Neural cell (in vitro differentiated cells): ENCODE data around the gene CAVIN1. TPM values are rescaled to one million over a fixed set of nuclear protein-coding genes. Genes with fewer than 3 reads are reported as not detected.

Source experiments
- H2AFZ ChIP-seq: fragments of 200-600, 300-800 bp; sonication (generic), shearing (Covaris generic); 2 replicates; pipeline ENCODE4 v1.6.0; 2014; ENCODE audit warnings: low read depth, mild to moderate bottlenecking, antibody characterized with exemption, low read length, moderate library complexity
- H3F3A ChIP-seq: fragments of 200-600 bp; shearing (Covaris generic); 2 replicates; pipeline ENCODE4 v1.6.1; 2016; ENCODE audit warnings: mild to moderate bottlenecking, moderate library complexity, mixed read lengths, antibody characterized with exemption, low read length; ENCODE audit not compliant: insufficient read depth, poor library complexity, severe bottlenecking
- H3K27ac ChIP-seq: fragments of 200-600, 300-800 bp; sonication (generic), shearing (Covaris generic); 2 replicates; pipeline ENCODE4 v1.5.1; 2014; ENCODE audit warnings: mild to moderate bottlenecking, low read length, moderate library complexity
- H3K27me3 ChIP-seq: fragments of 300-800, 200-600 bp; sonication (generic), shearing (Covaris generic); 2 replicates; pipeline ENCODE4 v1.6.0; 2014; ENCODE audit warnings: mild to moderate bottlenecking, low read depth, low read length, moderate library complexity; ENCODE audit not compliant: insufficient read depth
- H3K36me3 ChIP-seq: fragments of 300-800, 200-600 bp; sonication (generic), shearing (Covaris generic); 2 replicates; pipeline ENCODE4 v1.5.1; 2014; ENCODE audit warnings: mild to moderate bottlenecking, antibody characterized with exemption, low read length, moderate library complexity; ENCODE audit not compliant: insufficient read depth
- H3K4me2 ChIP-seq: fragments of 300-800, 200-600 bp; sonication (generic), shearing (Covaris generic); 2 replicates; pipeline ENCODE4 v1.6.0; 2014; ENCODE audit warnings: mild to moderate bottlenecking, low read length
- H3K4me3 ChIP-seq: fragments of 300-800, 200-600 bp; sonication (generic), shearing (Covaris generic); 2 replicates; pipeline ENCODE4 v1.5.1; 2014; ENCODE audit warnings: mild to moderate bottlenecking, low read length, moderate library complexity
- H3K79me2 ChIP-seq: fragments of 200-600 bp; shearing (Covaris generic); replicated peaks from 2 replicates; pipeline ENCODE4 v1.6.0; 2014; ENCODE audit warnings: mild to moderate bottlenecking, low read length, moderate library complexity; ENCODE audit not compliant: insufficient read depth
- H3K9ac ChIP-seq: fragments of 300-800, 200-600 bp; sonication (generic), shearing (Covaris generic); 2 replicates; pipeline ENCODE4 v1.6.1; 2016; ENCODE audit warnings: mild to moderate bottlenecking, low read length, mixed read lengths
- H3K9me2 ChIP-seq: fragments of 200-600 bp; shearing (Covaris generic); 2 replicates; pipeline ENCODE4 v1.6.1; 2016; ENCODE audit warnings: mild to moderate bottlenecking, low read length, mixed read lengths; ENCODE audit not compliant: insufficient read depth
- H3K9me3 ChIP-seq: fragments of 200-600, 300-800 bp; sonication (generic), shearing (Covaris generic); 2 replicates; pipeline ENCODE4 v1.6.1; 2016; ENCODE audit warnings: mild to moderate bottlenecking, mixed run types, low read length, moderate library complexity, mixed read lengths
- H4K20me1 ChIP-seq: fragments of 200-600 bp; shearing (Covaris generic); 2 replicates; pipeline ENCODE4 v1.6.1; 2016; ENCODE audit warnings: mild to moderate bottlenecking, mixed run types; ENCODE audit not compliant: insufficient read depth
- EP300 ChIP-seq: fragments of 450-650 bp; conservative IDR thresholded peaks from 2 replicates; pipeline ENCODE4 v1.6.1; 2014; ENCODE audit warnings: antibody characterized with exemption, mild to moderate bottlenecking, moderate library complexity; ENCODE audit not compliant: poor library complexity, severe bottlenecking
- EZH2 ChIP-seq: fragments of 200-600, 300-800 bp; shearing (Covaris generic), sonication (generic); IDR thresholded peaks from 2 replicates; pipeline ENCODE4 v1.6.1; 2014; ENCODE audit warnings: antibody characterized with exemption, low read length, borderline replicate concordance, mild to moderate bottlenecking; ENCODE audit not compliant: insufficient read depth, poor library complexity, severe bottlenecking
- MXI1 ChIP-seq: fragments of 450-650 bp; conservative IDR thresholded peaks from 2 replicates; pipeline ENCODE4 v1.6.1; 2014; ENCODE audit warnings: antibody characterized with exemption, mild to moderate bottlenecking; ENCODE audit not compliant: poor library complexity, severe bottlenecking
- POLR2AphosphoS5 ChIP-seq: IDR thresholded peaks from 2 replicates; pipeline ENCODE4 v1.6.1; 2012
- RAD21 ChIP-seq: fragments of 450-650 bp; conservative IDR thresholded peaks from 2 replicates; pipeline ENCODE4 v1.6.1; 2014; ENCODE audit warnings: antibody characterized with exemption, mild to moderate bottlenecking, moderate library complexity
- SMC3 ChIP-seq: fragments of 450-650 bp; conservative IDR thresholded peaks from 2 replicates; pipeline ENCODE4 v1.6.1; 2014; ENCODE audit warnings: antibody characterized with exemption, mild to moderate bottlenecking, moderate library complexity; ENCODE audit not compliant: poor library complexity
- TAF1 ChIP-seq: IDR thresholded peaks from 2 replicates; pipeline ENCODE4 v1.6.1; 2012; ENCODE audit warnings: low read depth
- polyA plus RNA-seq: library from polyadenylated mRNA; depleted of rRNA; stranded (reverse); fragments of >200 nt; gene quantifications from 2 replicates; pipeline ENCODE4 v1.2.3, GENCODE V29; 2014
- TF ChIP-seq, protein P1 (sequence below): IDR thresholded peaks from 2 replicates; pipeline ENCODE4 v1.6.1; 2012; ENCODE audit warnings: borderline replicate concordance
- TF ChIP-seq, protein P2 (sequence below): fragments of 450-650 bp; IDR thresholded peaks from 2 replicates; pipeline ENCODE4 v1.5.1; 2014; ENCODE audit warnings: antibody characterized with exemption, mild to moderate bottlenecking, moderate library complexity; ENCODE audit not compliant: poor library complexity, severe bottlenecking

Gene CAVIN1
- polyA plus RNA-seq, 1 donor from 2014 or later = 0.07 TPM

GRCh38 chr17:42411361-42411760 is 11.7 kb downstream of the CAVIN1 start:
- H4K20me1 ChIP-seq = no peaks in the 10 kb centered on the region
- TF ChIP-seq SMC3 = no peak
- TF ChIP-seq MXI1 = no peak
- TF ChIP-seq POLR2AphosphoS5 = no peak
- TF ChIP-seq EP300 = no peak
- TF ChIP-seq TAF1 = no peak
- no peak for TF ChIP-seq EZH2
- TF ChIP-seq RAD21 = no peak
- TF ChIP-seq, protein P1, sequence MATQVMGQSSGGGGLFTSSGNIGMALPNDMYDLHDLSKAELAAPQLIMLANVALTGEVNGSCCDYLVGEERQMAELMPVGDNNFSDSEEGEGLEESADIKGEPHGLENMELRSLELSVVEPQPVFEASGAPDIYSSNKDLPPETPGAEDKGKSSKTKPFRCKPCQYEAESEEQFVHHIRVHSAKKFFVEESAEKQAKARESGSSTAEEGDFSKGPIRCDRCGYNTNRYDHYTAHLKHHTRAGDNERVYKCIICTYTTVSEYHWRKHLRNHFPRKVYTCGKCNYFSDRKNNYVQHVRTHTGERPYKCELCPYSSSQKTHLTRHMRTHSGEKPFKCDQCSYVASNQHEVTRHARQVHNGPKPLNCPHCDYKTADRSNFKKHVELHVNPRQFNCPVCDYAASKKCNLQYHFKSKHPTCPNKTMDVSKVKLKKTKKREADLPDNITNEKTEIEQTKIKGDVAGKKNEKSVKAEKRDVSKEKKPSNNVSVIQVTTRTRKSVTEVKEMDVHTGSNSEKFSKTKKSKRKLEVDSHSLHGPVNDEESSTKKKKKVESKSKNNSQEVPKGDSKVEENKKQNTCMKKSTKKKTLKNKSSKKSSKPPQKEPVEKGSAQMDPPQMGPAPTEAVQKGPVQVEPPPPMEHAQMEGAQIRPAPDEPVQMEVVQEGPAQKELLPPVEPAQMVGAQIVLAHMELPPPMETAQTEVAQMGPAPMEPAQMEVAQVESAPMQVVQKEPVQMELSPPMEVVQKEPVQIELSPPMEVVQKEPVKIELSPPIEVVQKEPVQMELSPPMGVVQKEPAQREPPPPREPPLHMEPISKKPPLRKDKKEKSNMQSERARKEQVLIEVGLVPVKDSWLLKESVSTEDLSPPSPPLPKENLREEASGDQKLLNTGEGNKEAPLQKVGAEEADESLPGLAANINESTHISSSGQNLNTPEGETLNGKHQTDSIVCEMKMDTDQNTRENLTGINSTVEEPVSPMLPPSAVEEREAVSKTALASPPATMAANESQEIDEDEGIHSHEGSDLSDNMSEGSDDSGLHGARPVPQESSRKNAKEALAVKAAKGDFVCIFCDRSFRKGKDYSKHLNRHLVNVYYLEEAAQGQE = no peak
- TF ChIP-seq, protein P2, sequence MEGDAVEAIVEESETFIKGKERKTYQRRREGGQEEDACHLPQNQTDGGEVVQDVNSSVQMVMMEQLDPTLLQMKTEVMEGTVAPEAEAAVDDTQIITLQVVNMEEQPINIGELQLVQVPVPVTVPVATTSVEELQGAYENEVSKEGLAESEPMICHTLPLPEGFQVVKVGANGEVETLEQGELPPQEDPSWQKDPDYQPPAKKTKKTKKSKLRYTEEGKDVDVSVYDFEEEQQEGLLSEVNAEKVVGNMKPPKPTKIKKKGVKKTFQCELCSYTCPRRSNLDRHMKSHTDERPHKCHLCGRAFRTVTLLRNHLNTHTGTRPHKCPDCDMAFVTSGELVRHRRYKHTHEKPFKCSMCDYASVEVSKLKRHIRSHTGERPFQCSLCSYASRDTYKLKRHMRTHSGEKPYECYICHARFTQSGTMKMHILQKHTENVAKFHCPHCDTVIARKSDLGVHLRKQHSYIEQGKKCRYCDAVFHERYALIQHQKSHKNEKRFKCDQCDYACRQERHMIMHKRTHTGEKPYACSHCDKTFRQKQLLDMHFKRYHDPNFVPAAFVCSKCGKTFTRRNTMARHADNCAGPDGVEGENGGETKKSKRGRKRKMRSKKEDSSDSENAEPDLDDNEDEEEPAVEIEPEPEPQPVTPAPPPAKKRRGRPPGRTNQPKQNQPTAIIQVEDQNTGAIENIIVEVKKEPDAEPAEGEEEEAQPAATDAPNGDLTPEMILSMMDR = no peak
- H3K9me3 ChIP-seq = no peaks in the 10 kb centered on the region
- no peak overlapping the region for H3K27ac ChIP-seq
- H3K4me2 ChIP-seq = no peak overlapping the region
- no peaks in the 10 kb centered on the region for H3K9me2 ChIP-seq
- H3K4me3 ChIP-seq = no peak overlapping the region
- H3F3A ChIP-seq = no peaks in the 10 kb centered on the region
- no peaks in the 10 kb centered on the region for H3K36me3 ChIP-seq
- no peak overlapping the region for H2AFZ ChIP-seq
- H3K9ac ChIP-seq = no peak overlapping the region
- H3K79me2 ChIP-seq = no peaks in the 10 kb centered on the region
- no peaks in the 10 kb centered on the region for H3K27me3 ChIP-seq

DNA sequence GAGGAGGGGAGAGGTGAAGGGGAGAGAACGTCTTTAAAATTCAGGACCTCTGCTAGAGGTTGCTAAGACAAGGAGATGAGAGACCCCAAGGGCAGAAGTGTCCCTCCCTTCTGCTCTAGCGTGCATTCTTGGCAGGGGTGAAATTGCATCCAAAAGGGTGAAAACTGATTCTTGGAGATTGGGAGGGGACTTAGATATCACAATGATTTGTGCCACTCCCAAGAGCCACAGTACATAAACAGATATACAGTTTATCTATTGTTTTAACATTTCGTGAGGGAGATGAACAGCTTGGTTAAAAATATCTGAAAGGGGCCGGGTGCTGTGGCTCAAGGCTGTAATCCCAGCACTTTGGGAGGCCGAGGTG is 12.8 kb downstream of the CAVIN1 start:
- Histone ChIP-seq H3K9me3 (no peaks in the 10 kb centered on the region), H3K27me3 (no peaks in the 10 kb centered on the region), H3K27ac (no peak overlapping the region), H3K4me3 (no peak overlapping the region), H3K79me2 (no peaks in the 10 kb centered on the region), H3K9ac (no peak overlapping the region), H3K4me2 (no peak overlapping the region), H3F3A (no peaks in the 10 kb centered on the region), H4K20me1 (no peaks in the 10 kb centered on the region), H3K36me3 (no peaks in the 10 kb centered on the region), H2AFZ (no peak overlapping the region), H3K9me2 (no peaks in the 10 kb centered on the region)
- TF ChIP-seq EP300 (no peak), TAF1 (no peak), SMC3 (no peak), POLR2AphosphoS5 (no peak), EZH2 (no peak), RAD21 (no peak), MXI1 (no peak)
- TF ChIP-seq, protein P2 = no peak
- TF ChIP-seq, protein P1 = no peak
